Measurements from ENCODE around the gene PCDHB14. TPM values are rescaled to one million over a fixed set of nuclear protein-coding genes. Genes with fewer than 3 reads are reported as not detected.
A peak's percentile ranks its signal among the peaks of the same experiment; 100 is the strongest.
"Not testable (repeated sequence)": the region's sequence is repeated elsewhere in the genome, so short reads cannot be mapped to it uniquely, and the experiment has no call there.

Gene PCDHB14
- polyA plus RNA-seq, 12 donors: 5.4 to 9.6 (median 7.0) TPM; not detected in 1

DNA sequence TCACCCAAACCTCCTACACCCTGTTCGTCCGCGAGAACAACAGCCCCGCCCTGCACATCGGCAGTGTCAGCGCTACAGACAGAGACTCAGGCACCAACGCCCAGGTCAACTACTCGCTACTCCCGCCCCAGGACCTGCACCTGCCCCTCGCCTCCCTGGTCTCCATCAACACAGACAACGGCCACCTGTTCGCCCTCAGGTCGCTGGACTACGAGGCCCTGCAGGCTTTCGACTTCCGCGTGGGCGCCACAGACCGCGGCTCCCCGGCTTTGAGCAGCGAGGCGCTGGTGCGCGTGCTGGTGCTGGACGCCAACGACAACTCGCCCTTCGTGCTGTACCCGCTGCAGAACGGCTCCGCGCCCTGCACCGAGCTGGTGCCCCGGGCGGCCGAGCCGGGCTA is 22.0 kb upstream of the PCDHB14 start:
- DNase-seq: not testable (repeated sequence)

DNA sequence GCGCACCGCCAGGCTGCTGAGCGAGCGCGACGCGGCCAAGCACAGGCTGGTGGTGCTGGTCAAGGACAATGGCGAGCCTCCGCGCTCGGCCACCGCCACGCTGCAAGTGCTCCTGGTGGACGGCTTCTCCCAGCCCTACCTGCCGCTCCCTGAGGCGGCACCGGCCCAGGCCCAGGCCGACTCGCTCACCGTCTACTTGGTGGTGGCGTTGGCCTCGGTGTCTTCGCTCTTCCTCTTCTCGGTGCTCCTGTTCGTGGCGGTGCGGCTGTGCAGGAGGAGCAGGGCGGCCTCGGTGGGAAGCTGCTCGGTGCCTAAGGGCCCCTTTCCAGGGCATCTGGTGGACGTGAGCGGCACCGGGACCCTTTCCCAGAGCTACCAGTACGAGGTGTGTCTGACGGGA is 21.5 kb upstream of the PCDHB14 start:
- not testable (repeated sequence) for DNase-seq

DNA sequence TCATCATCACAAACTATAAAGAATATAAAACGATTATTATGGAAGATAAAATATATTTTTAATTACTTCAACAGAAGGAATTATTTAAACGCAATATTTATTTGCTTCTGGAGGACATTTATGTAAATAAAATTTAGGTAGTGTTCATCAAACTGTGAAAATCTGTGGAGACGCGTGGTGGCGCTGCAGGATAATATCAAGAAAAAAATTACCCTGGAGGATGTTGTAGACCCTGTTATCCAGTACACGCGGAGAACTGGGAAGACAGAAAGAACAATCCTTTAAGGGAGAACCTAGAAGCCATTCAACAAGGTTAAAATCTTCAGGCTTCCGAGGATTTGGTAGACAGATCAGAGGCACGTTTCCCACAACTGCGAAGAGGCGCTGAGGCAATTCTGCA is 14.7 kb upstream of the PCDHB14 start, which contains the start of gene PCDHB12:
Gene PCDHB12, plus strand, starts transcription at position 242 of the 400 bp plus-strand sequence. CDS start 189 bp downstream, outside the sequence.
- DNase-seq: no peak

DNA sequence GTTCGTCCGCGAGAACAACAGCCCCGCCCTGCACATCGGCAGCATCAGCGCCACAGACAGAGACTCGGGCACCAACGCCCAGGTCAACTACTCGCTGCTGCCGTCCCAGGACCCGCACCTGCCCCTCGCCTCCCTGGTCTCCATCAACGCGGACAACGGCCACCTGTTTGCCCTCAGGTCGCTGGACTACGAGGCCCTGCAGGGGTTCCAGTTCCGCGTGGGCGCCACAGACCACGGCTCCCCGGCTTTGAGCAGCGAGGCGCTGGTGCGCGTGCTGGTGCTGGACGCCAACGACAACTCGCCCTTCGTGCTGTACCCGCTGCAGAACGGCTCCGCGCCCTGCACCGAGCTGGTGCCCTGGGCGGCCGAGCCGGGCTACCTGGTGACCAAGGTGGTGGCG is 12.9 kb upstream of the PCDHB14 start:
- DNase-seq: not testable (repeated sequence)

DNA sequence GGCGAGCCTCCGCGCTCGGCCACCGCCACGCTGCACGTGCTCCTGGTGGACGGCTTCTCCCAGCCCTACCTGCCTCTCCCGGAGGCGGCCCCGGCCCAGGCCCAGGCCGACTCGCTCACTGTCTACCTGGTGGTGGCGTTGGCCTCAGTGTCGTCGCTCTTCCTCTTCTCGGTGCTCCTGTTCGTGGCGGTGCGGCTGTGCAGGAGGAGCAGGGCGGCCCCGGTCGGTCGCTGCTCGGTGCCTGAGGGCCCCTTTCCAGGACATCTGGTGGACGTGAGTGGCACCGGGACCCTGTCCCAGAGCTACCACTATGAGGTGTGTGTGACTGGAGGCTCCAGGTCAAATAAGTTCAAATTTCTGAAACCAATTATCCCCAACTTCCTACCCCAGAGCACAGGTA is 12.3 kb upstream of the PCDHB14 start:
- not testable (repeated sequence) for DNase-seq

DNA sequence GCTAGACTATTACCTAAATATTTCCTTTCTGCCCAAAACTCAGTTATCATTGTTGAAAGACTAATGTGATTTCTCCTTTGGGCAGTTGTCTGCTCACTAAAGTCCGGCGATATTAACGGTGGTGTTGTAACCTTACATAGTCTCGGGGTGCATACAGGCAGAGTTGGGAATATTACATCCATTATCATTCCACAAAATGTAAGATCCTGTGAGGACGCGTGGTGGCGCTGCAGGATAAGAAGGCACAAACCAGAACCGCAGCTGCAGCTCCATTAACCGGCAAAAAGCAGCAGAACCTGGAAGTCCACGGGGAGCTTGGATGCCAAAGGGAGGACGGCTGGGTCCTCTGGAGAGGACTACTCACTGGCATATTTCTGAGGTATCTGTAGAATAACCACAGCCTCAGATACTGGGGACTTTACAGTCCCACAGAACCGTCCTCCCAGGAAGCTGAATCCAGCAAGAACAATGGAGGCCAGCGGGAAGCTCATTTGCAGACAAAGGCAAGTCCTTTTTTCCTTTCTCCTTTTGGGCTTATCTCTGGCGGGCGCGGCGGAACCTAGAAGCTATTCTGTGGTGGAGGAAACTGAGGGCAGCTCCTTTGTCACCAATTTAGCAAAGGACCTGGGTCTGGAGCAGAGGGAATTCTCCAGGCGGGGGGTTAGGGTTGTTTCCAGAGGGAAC is 9.3 kb upstream of the PCDHB14 start, which contains the start of gene PCDHB13:
Gene PCDHB13, plus strand, starts transcription at position 264 of the 684 bp plus-strand sequence. Its CDS starts 205 bp downstream, at position 469.
- DNase-seq: not testable (repeated sequence)

DNA sequence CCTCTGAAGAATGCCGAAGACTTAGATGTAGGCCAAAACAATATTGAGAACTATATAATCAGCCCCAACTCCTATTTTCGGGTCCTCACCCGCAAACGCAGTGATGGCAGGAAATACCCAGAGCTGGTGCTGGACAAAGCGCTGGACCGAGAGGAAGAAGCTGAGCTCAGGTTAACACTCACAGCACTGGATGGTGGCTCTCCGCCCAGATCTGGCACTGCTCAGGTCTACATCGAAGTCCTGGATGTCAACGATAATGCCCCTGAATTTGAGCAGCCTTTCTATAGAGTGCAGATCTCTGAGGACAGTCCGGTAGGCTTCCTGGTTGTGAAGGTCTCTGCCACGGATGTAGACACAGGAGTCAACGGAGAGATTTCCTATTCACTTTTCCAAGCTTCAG is 8.6 kb upstream of the PCDHB14 start:
- DNase-seq: not testable (repeated sequence)

DNA sequence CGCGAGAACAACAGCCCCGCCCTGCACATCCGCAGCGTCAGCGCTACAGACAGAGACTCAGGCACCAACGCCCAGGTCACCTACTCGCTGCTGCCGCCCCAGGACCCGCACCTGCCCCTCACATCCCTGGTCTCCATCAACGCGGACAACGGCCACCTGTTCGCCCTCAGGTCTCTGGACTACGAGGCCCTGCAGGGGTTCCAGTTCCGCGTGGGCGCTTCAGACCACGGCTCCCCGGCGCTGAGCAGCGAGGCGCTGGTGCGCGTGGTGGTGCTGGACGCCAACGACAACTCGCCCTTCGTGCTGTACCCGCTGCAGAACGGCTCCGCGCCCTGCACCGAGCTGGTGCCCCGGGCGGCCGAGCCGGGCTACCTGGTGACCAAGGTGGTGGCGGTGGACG is 7.6 kb upstream of the PCDHB14 start:
- not testable (repeated sequence) for DNase-seq

DNA sequence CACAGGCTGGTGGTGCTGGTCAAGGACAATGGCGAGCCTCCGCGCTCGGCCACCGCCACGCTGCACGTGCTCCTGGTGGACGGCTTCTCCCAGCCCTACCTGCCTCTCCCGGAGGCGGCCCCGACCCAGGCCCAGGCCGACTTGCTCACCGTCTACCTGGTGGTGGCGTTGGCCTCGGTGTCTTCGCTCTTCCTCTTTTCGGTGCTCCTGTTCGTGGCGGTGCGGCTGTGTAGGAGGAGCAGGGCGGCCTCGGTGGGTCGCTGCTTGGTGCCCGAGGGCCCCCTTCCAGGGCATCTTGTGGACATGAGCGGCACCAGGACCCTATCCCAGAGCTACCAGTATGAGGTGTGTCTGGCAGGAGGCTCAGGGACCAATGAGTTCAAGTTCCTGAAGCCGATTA is 7.1 kb upstream of the PCDHB14 start:
- not testable (repeated sequence) for DNase-seq

DNA sequence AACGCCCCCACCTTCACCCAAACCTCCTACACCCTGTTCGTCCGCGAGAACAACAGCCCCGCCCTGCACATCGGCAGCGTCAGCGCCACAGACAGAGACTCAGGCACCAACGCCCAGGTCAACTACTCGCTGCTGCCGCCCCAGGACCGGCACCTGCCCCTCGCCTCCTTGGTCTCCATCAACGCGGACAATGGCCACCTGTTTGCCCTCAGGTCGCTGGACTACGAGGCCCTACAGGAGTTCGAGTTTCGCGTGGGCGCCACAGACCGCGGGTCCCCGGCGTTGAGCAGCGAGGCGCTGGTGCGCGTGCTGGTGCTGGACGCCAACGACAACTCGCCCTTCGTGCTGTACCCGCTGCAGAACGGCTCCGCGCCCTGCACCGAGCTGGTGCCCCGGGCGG is 1.7 kb downstream of the PCDHB14 start:
- DNase-seq: not testable (repeated sequence)

DNA sequence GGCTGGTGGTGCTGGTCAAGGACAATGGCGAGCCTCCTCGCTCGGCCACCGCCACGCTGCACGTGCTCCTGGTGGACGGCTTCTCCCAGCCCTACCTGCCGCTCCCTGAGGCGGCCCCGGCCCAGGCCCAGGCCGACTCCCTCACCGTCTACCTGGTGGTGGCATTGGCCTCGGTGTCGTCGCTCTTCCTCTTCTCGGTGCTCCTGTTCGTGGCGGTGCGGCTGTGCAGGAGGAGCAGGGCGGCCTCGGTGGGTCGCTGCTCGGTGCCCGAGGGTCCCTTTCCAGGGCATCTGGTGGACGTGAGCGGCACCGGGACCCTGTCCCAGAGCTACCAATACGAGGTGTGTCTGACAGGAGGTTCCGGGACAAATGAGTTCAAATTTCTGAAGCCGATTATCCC is 2.3 kb downstream of the PCDHB14 start:
- not testable (repeated sequence) for DNase-seq

DNA sequence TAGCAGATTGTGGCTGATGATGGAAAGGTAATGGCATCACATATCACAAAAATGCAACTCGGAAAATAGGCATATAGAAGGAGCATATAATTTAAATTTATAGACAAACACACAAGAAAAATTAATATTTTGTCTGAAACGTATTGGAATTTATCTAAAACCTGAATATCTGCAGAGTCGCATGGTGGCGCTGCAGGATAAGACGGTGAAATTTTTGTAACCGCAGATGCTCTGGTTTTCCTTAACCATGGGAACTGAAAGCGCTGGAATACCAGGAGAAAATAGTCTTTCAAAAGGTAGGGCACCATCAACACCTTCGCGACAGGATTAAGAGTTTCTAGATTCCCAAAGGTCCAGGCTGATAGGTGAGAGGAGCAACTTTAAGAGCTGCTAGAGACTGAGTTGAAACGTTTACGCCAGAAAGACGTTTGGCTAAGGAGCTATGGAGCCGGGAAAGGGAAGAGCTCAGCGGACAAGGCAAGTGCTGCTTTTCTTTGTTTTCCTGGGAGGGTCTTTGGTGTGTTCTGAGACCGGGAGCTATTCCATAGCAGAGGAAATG is 11.0 kb downstream of the PCDHB14 start:
- DNase-seq: peak; percentile 18

DNA sequence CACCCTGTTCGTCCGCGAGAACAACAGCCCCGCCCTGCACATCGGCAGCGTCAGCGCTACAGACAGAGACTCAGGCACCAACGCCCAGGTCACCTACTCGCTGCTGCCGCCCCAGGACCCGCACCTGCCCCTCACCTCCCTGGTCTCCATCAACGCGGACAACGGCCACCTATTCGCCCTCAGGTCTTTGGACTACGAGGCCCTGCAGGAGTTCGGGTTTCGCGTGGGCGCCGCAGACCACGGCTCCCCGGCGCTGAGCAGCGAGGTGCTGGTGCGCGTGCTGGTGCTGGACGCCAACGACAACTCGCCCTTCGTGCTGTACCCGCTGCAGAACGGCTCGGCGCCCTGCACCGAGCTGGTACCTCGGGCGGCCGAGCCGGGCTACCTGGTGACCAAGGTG is 12.8 kb downstream of the PCDHB14 start:
- DNase-seq: not testable (repeated sequence)

DNA sequence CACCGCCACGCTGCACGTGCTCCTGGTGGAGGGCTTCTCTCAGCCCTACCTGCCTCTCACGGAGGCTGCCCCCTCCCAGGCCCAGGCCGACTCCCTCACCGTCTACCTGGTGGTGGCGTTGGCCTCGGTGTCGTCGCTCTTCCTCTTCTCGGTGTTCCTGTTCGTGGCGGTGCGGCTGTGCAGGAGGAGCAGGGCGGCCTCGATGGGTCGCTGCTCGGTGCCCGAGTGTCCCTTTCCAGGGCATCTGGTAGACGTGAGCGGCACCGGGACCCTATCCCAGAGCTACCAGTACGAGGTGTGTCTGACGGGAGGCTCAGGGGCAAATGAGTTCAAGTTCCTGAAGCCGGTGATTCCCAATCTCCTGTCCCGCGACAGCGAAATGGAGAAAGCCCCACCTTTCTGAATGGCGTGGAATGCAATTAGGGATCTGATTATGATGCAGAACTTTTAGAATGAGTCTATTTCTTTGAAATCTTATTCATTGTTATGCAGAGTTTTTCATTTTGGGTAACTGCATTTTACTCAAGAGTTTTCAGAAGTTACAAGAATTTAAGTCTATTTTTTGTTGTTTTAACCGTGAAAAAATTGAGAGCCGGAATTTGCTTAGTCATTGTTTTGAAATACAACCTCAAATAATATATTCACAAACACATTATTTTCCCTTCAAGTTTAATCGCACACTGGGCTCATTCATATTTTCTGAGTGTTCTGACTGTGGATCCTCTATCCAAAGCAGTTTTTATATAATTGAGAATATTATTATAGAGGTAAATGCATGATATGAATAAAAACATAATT is 13.6 kb downstream of the PCDHB14 start:
- DNase-seq: no peak

DNA sequence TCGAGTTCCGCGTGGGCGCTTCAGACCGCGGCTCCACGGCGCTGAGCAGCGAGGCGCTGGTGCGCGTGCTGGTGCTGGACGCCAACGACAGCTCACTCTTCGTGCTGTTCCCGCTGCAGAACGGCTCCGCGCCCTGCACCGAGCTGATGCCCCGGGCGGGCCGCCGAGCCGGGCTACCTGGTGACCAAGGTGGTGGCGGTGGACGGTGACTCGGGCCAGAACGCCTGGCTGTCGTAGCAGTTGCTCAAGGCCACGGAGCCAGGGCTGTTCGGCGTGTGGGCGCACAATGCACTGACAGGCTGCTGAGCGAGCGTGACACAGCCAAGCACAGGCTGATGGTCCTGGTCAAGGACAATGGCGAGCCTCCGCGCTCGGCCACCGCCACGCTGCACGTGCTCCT is 18.4 kb downstream of the PCDHB14 start:
- no peak for DNase-seq

DNA sequence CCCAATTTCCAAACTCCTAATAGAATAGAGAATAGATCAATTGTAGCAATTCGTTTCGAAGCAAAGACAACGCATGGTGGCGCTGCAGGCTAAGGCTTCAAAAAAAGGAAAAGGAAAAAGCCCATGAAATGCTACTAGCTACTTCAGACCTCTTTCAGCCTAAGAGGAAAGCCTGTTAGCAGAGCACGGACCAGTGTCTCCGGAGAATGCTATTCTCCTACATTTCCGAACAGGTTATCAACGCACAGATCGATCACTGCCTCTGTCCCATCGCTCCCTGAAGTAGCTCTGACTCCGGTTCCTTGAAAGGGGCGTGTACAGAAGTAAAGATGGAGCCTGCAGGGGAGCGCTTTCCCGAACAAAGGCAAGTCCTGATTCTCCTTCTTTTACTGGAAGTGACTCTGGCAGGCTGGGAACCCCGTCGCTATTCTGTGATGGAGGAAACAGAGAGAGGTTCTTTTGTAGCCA is 22.1 kb downstream of the PCDHB14 start, which contains the start of gene PCDHB15:
Gene PCDHB15, plus strand, starts transcription at position 146 of the 468 bp plus-strand sequence. Its CDS starts 184 bp downstream, at position 330.
- peak; percentile 22 for DNase-seq

DNA sequence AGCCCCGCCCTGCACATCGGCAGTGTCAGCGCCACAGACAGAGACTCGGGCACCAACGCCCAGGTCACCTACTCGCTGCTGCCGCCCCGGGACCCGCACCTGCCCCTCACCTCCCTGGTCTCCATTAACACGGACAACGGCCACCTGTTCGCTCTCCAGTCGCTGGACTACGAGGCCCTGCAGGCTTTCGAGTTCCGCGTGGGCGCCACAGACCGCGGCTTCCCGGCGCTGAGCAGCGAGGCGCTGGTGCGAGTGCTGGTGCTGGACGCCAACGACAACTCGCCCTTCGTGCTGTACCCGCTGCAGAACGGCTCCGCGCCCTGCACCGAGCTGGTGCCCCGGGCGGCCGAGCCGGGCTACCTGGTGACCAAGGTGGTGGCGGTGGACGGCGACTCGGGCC is 23.8 kb downstream of the PCDHB14 start:
- DNase-seq: not testable (repeated sequence)

DNA sequence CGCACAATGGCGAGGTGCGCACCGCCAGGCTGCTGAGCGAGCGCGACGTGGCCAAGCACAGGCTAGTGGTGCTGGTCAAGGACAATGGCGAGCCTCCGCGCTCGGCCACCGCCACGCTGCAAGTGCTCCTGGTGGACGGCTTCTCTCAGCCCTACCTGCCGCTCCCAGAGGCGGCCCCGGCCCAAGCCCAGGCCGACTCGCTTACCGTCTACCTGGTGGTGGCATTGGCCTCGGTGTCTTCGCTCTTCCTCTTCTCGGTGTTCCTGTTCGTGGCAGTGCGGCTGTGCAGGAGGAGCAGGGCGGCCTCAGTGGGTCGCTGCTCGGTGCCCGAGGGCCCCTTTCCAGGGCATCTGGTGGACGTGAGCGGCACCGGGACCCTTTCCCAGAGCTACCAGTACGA is 24.3 kb downstream of the PCDHB14 start:
- DNase-seq: not testable (repeated sequence)

DNA sequence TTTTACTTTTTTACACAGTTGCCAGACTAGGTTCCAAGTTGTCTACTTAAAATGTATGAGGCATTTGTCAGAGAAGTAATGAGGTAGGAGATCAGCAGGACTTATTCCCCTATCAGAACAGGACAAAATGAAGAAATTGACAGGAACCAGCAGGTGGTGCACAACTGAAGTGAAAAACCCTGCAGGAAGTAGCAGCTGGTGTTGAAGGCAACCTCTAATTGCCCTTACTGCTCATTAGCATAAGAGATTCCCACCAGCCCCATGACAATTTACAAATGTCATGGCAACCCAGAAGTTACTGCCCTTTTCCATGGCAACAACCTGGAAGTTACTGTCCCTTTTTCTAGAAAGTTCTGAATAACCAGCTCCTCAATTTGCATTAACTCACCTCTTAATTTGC is 27.4 kb downstream of the PCDHB14 start:
- no peak for DNase-seq

DNA sequence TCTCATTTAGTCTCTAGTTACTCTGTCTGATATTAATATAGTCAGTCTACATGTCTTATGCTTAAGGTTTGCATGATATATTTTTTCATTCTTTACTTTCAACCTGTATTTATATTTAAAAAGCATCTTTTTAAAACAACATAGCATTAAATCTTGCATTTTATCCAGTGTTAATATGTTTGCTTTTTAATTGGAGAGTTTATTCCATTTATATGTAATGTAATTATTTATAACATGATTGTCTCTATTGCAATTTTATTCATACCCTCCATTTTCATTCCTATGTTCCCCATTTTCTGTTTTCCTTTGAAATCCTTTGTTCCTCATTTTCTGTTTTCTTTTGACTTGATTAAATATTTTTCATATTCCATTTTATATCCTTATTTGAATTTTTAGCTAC is 35.3 kb downstream of the PCDHB14 start:
- DNase-seq: no peak

DNA sequence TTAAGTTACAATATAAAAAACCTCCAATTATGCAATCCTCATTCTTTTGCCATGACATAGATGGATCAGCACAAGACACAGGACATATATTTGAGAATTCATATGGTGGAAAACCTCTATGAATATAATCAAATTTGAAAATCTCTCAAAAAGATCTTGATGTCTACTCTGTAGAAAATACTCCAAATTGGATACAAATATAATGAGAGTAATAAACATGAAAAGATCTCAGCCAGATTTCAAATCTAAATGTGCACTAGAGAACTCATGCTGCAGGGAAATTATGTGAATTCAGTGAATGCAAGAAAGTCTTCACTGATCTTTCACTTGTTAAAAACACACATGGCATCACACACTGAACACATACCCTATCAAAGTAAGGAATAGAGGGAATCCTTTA is 35.8 kb downstream of the PCDHB14 start:
- no peak for DNase-seq

Measured in muscle of arm (tissue), 12 donors.